Measurements from ENCODE around the gene SHOX.

DNA sequence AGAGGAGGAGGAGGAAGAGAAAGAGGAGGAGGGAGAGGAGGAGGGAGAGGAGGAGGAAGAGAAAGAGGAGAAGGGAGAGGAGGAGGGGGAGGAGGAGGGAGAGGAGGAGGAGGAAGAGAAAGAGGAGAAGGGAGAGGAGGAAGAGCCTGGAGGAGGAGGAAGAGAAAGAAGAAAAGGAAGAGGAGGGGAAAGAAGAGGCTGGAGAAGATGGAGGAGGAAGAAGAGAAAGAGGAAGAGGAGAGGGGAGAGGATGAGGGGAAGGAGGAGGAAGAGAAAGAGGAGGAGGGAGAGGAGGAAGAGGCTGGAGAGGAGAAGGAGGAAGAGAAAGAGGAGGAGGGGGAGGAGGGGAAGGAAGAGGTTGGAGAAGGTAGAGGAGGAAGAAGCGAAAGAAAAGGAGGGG, 46.0 kb upstream of the SHOX start:
- TF ChIP-seq, protein P1, sequence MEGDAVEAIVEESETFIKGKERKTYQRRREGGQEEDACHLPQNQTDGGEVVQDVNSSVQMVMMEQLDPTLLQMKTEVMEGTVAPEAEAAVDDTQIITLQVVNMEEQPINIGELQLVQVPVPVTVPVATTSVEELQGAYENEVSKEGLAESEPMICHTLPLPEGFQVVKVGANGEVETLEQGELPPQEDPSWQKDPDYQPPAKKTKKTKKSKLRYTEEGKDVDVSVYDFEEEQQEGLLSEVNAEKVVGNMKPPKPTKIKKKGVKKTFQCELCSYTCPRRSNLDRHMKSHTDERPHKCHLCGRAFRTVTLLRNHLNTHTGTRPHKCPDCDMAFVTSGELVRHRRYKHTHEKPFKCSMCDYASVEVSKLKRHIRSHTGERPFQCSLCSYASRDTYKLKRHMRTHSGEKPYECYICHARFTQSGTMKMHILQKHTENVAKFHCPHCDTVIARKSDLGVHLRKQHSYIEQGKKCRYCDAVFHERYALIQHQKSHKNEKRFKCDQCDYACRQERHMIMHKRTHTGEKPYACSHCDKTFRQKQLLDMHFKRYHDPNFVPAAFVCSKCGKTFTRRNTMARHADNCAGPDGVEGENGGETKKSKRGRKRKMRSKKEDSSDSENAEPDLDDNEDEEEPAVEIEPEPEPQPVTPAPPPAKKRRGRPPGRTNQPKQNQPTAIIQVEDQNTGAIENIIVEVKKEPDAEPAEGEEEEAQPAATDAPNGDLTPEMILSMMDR (IDR thresholded peaks at IDR 0.05), result no peak
- TF ChIP-seq POLR2AphosphoS5 (IDR thresholded peaks at IDR 0.05; ENCODE audit: low read depth, low read length), result no peak
- TF ChIP-seq EZH2phosphoT487 (IDR thresholded peaks at IDR 0.05; ENCODE audit: borderline replicate concordance, low read depth), result no peak
- no peak for TF ChIP-seq RAD21 (IDR thresholded peaks at IDR 0.05; ENCODE audit: low read length)
- TF ChIP-seq, protein P2, sequence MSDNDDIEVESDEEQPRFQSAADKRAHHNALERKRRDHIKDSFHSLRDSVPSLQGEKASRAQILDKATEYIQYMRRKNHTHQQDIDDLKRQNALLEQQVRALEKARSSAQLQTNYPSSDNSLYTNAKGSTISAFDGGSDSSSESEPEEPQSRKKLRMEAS (IDR thresholded peaks at IDR 0.05; ENCODE audit: low read depth), result no peak
- TF ChIP-seq RFX5 (IDR thresholded peaks at IDR 0.05; ENCODE audit: low read length), result no peak
- TF ChIP-seq MXI1 (IDR thresholded peaks at IDR 0.05; ENCODE audit: low read depth, low read length), result no peak
- no peak for TF ChIP-seq FOXJ3 (CRISPR knock-in tag; IDR thresholded peaks at IDR 0.05)
- TF ChIP-seq CHD2 (IDR thresholded peaks at IDR 0.05; ENCODE audit: low read length, partially characterized antibody), result no peak
- TF ChIP-seq, protein P3, sequence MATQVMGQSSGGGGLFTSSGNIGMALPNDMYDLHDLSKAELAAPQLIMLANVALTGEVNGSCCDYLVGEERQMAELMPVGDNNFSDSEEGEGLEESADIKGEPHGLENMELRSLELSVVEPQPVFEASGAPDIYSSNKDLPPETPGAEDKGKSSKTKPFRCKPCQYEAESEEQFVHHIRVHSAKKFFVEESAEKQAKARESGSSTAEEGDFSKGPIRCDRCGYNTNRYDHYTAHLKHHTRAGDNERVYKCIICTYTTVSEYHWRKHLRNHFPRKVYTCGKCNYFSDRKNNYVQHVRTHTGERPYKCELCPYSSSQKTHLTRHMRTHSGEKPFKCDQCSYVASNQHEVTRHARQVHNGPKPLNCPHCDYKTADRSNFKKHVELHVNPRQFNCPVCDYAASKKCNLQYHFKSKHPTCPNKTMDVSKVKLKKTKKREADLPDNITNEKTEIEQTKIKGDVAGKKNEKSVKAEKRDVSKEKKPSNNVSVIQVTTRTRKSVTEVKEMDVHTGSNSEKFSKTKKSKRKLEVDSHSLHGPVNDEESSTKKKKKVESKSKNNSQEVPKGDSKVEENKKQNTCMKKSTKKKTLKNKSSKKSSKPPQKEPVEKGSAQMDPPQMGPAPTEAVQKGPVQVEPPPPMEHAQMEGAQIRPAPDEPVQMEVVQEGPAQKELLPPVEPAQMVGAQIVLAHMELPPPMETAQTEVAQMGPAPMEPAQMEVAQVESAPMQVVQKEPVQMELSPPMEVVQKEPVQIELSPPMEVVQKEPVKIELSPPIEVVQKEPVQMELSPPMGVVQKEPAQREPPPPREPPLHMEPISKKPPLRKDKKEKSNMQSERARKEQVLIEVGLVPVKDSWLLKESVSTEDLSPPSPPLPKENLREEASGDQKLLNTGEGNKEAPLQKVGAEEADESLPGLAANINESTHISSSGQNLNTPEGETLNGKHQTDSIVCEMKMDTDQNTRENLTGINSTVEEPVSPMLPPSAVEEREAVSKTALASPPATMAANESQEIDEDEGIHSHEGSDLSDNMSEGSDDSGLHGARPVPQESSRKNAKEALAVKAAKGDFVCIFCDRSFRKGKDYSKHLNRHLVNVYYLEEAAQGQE (IDR thresholded peaks at IDR 0.05; ENCODE audit: low read depth, low read length), result no peak
- no peak for TF ChIP-seq RCOR1 (IDR thresholded peaks at IDR 0.05; ENCODE audit: low read length)
- no peak for TF ChIP-seq SIN3A (IDR thresholded peaks at IDR 0.05; ENCODE audit: borderline replicate concordance, low read depth, low read length)
- TF ChIP-seq SMC3 (IDR thresholded peaks at IDR 0.05; ENCODE audit: low read depth, low read length), result no peak

All from SK-N-SH (cell line).